ENCODE data around the gene SARDH. TPM values are rescaled to one million over a fixed set of nuclear protein-coding genes. Genes with fewer than 3 reads are reported as not detected.
A peak's percentile ranks its signal among the peaks of the same experiment; 100 is the strongest.

The SARDH gene
- total RNA-seq, 4 donors from 2014 or later = 0.39 to 2.9 (median 0.51) TPM

DNA sequence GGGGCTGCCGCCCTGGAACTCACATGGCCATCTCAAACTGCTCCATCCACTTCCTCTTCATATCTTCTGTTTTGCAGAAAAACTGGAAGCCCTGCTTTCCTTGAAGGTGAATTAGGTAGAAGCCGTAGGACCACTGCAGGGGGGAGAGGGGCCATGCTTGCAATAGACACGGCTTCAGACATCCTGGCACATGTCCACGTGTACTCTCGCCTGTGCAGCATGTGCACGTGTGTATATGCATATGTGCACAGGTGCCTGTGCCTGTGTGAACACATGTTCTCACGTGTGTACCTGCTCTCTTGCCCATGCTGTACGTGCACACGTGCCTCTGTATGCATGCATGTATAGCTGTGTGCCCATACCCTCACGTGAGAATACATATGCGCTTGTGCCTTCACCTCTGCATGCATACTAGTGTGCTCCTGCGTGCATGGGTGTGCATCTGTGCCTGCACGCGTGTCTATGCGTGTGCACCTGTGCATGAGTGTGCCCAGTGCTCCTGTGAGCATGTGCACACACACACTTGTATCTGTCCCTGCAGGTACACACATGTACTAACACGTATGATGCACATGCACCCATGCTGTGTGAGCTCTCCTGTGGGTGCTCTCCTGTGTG lies 47.7 kb upstream of the SARDH start:
- WGBS = 85% methylated on average over 11 of the region's 16 CpGs
- peaks cover 0 to 43% (median 16%) of the 10 kb centered on the region in 4 donors for H3K36me3 ChIP-seq
- no peaks in the 10 kb centered on the region for H3K9me3 ChIP-seq
- H3K4me1 ChIP-seq = peaks cover 11 to 31% (median 29%) of the 10 kb centered on the region in 4 donors
- intact Hi-C loops (cut with DNase I) = no loop called here
- DNase-seq (ENCODE audit: extremely low spot score) = no peak
- no peak overlapping the region for H3K4me3 ChIP-seq
- H3K27ac ChIP-seq (replicated peaks in 1 of 4) = no peak overlapping the region
- no peak for TF ChIP-seq POLR2A (IDR thresholded peaks at IDR 0.05; ENCODE audit: low read depth)
- TF ChIP-seq, protein P1, sequence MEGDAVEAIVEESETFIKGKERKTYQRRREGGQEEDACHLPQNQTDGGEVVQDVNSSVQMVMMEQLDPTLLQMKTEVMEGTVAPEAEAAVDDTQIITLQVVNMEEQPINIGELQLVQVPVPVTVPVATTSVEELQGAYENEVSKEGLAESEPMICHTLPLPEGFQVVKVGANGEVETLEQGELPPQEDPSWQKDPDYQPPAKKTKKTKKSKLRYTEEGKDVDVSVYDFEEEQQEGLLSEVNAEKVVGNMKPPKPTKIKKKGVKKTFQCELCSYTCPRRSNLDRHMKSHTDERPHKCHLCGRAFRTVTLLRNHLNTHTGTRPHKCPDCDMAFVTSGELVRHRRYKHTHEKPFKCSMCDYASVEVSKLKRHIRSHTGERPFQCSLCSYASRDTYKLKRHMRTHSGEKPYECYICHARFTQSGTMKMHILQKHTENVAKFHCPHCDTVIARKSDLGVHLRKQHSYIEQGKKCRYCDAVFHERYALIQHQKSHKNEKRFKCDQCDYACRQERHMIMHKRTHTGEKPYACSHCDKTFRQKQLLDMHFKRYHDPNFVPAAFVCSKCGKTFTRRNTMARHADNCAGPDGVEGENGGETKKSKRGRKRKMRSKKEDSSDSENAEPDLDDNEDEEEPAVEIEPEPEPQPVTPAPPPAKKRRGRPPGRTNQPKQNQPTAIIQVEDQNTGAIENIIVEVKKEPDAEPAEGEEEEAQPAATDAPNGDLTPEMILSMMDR (IDR thresholded peaks at IDR 0.05) = no peak
- no peak for TF ChIP-seq EP300 (IDR thresholded peaks at IDR 0.05)
- TF ChIP-seq POLR2AphosphoS5 (IDR thresholded peaks at IDR 0.05) = no peak
- H3K27me3 ChIP-seq = no peaks in the 10 kb centered on the region

DNA sequence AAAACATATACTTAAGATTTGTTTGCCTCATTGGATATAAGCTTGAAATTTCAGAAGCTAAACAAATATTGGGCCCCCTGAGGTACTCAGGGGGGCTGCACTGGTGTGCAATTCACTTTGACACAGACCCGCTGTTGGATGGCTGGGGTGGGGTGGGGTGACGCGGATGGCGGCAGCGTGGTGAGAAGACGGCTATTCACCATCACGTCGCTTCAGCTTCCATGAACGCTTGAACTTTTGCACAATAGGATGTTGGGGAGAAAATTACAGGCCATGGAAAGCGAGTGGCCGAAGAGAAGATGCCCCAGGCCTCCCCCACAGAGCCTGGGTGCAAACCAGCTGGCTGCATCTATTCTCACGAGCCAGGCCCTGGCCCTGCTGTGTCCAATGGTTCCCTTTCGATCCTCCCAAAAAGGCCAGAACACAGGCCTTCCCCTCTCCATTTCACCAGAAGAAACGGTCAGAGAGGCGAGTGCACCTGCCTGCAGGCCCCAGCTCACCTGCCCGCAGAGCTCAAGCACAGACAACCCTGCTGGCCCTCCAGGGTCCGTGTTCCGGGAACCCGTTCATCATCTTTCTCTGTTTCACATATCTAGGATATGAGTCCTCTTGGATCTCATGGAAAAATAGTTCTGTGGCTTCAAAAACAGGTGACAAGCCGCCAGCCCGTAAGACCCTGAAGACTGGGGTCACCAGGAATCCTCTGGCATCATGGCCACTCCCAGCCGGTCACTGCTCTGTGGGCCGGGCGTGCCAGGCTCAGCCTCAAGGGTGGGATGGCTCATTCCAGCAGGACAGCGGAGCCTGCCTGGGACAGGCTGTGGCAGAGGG lies 46.8 kb upstream of the SARDH start:
- peaks cover 0 to 40% (median 14%) of the 10 kb centered on the region in 4 donors for H3K36me3 ChIP-seq
- DNase-seq (ENCODE audit: extremely low spot score) = no peak
- WGBS = 97% methylated on average over 18 of the region's 25 CpGs
- no peaks in the 10 kb centered on the region for H3K9me3 ChIP-seq
- H3K27ac ChIP-seq (replicated peaks in 1 of 4) = no peak overlapping the region
- intact Hi-C loops (cut with DNase I) = no loop called here
- no peak for TF ChIP-seq POLR2A (IDR thresholded peaks at IDR 0.05; ENCODE audit: low read depth)
- TF ChIP-seq EP300 (IDR thresholded peaks at IDR 0.05) = no peak
- no peak for TF ChIP-seq POLR2AphosphoS5 (IDR thresholded peaks at IDR 0.05)
- TF ChIP-seq, protein P1 (IDR thresholded peaks at IDR 0.05) = no peak
- H3K27me3 ChIP-seq = no peaks in the 10 kb centered on the region
- no peak overlapping the region for H3K4me3 ChIP-seq
- H3K4me1 ChIP-seq = peaks cover 10 to 29% (median 25%) of the 10 kb centered on the region in 4 donors

- DNase-seq (ENCODE audit: extremely low spot score) = no peak
- H3K27ac ChIP-seq (replicated peaks in 1 of 4) = no peak overlapping the region
- WGBS = 90% methylated on average over 6 of the region's 13 CpGs
- no peaks in the 10 kb centered on the region for H3K9me3 ChIP-seq
- H3K4me1 ChIP-seq = peaks cover 3 to 14% (median 12%) of the 10 kb centered on the region in 4 donors
- H3K27me3 ChIP-seq = no peaks in the 10 kb centered on the region
- no peak overlapping the region for H3K4me3 ChIP-seq
- H3K36me3 ChIP-seq = peaks cover 4 to 47% (median 23%) of the 10 kb centered on the region in 4 donors
- TF ChIP-seq POLR2AphosphoS5 (IDR thresholded peaks at IDR 0.05) = no peak
- no peak for TF ChIP-seq POLR2A (IDR thresholded peaks at IDR 0.05; ENCODE audit: low read depth)
- TF ChIP-seq, protein P1 (IDR thresholded peaks at IDR 0.05) = no peak
- no peak for TF ChIP-seq EP300 (IDR thresholded peaks at IDR 0.05)
- intact Hi-C loops (cut with DNase I) = loop anchor here (2.0 kb wide), 1 partner anchor 211 kb away; no protein-coding TSS in a partner anchor
These were observed 45.2 kb upstream of the SARDH start for GRCh38 chr9:133783331-133783731.

DNA sequence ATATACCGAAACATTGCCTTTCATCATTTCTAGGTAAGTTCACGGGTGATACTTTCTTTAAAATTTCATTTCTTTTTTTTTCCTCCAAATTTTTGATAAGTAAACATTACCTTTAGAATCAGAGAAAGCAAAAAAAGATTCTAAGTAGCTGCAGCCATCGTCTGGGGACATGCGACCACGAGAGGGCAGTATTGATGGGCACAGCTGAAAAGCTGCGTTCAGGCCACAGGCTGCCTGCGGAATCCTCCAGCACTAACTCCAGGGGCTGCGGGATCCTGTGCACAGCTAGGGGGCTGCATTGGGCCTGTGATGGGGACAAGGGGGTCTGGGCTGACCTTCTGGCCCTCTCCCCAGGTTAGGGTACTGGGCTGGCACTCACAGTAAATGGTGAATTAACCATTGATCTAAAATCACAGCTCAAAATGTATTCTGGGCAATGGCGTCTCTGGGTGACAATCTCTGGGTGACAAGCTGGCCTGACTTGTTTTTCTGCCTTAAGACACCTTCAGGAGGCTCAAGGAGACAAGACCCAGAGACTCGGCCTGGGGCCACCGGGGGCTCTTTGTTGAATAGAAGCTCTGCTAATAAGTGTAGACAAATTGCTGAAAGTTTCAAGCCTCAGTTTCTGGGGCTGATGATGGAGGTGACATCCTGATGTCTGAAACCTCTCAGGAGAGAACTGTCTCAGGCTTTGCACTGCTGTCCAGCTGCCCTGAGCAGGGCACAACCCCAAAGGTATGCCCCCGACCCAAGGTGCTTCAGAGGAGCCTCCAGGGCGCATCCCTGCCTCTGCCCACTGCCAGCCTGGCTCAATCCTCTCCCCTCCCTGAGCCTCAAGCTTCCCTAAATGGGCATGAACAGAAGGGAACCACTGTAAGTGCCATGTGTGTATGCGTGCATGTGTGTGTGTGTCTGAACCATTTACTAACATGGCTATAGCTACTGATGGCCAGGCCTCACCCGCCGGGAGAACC lies 44.3 kb upstream of the SARDH start:
- Histone ChIP-seq H3K4me3 (no peak overlapping the region), H3K27me3 (no peaks in the 10 kb centered on the region), H3K4me1 (peaks cover 0 to 7% (median 4%) of the 10 kb centered on the region in 4 donors), H3K9me3 (no peaks in the 10 kb centered on the region), H3K27ac (replicated peaks in 1 of 4) (no peak overlapping the region), H3K36me3 (peaks cover 4 to 56% (median 26%) of the 10 kb centered on the region in 4 donors)
- DNase-seq (ENCODE audit: extremely low spot score) = no peak
- TF ChIP-seq EP300 (IDR thresholded peaks at IDR 0.05) = no peak
- TF ChIP-seq, protein P1 (IDR thresholded peaks at IDR 0.05) = peak; percentile 58 to 82 (median 67)
- intact Hi-C loops (cut with DNase I) = loop anchor here (2.0 kb wide), 1 partner anchor 212 kb away; no protein-coding TSS in a partner anchor
- 36% methylated on average over 10 of the region's 16 CpGs for WGBS

Data from esophagus muscularis mucosa (tissue), 4 donors.